Measurements from ENCODE around the gene LCOR. TPM values are rescaled to one million over a fixed set of nuclear protein-coding genes. Genes with fewer than 3 reads are reported as not detected.

The LCOR gene
- total and polyA plus RNA-seq, 2 of the 4 experiments (the other 2 are of a cell fraction) = 3.7 to 36.9 TPM

- no peak overlapping the region for H4K91ac ChIP-seq (ENCODE audit: insufficient read depth, low read depth, low read length)
- BruUV-seq (replicated peaks) = no TSS peak
- H3K4me2 ChIP-seq (ENCODE audit: low read depth, low read length) = no peak overlapping the region
- no peak overlapping the region for H3K23ac ChIP-seq (ENCODE audit: low read depth, low read length)
- in situ Hi-C loops (cut with MboI; ENCODE audit: low sequenced_read_pairs) = no loop called here
- intact Hi-C loops (cut with micrococcal nuclease) = no loop called here
- 0 out of 2 replicates have a peak, but pooled peaks cover 1% of the 10 kb centered on the region for H3K36me3 ChIP-seq (ENCODE audit: control insufficient read depth, insufficient read depth, low read length)
- ATAC-seq (ENCODE audit: low read depth) (no peak), DNase-seq (no peak)
- H3K4me1 ChIP-seq (ENCODE audit: control insufficient read depth, insufficient read depth, low read length) = peaks cover 2% of the 10 kb centered on the region; the same call in 1 of the 2 replicates
- H4K8ac ChIP-seq (ENCODE audit: low read depth in 2 of 2, low read length in 2 of 2) = no peak overlapping the region
- no peak overlapping the region for H2BK20ac ChIP-seq (ENCODE audit: low read depth, low read length)
- H3K56ac ChIP-seq (ENCODE audit: extremely low read depth, insufficient read depth, low read length) = no peak overlapping the region
- ChIA-PET CTCF (no interaction called here), POLR2A (ENCODE audit: unreplicated experiment) (no interaction called here)
- TF ChIP-seq RAD21 (IDR thresholded peaks at IDR 0.05; ENCODE audit: low read length) (no peak), CEBPB (IDR thresholded peaks at IDR 0.05; ENCODE audit: low read depth, low read length) (no peak), CTCF (conservative IDR thresholded peaks at IDR 0.05; ENCODE audit: low read depth, low read length) (no peak), FOS (IDR thresholded peaks at IDR 0.05; ENCODE audit: low read depth, low read length) (no peak), BHLHE40 (IDR thresholded peaks at IDR 0.05; ENCODE audit: low read depth, low read length) (no peak), CHD1 (IDR thresholded peaks at IDR 0.05; ENCODE audit: low read depth, low read length) (no peak), ELK1 (IDR thresholded peaks at IDR 0.05; ENCODE audit: borderline replicate concordance, low read depth, low read length) (no peak), MAFK (IDR thresholded peaks at IDR 0.05; ENCODE audit: low read depth, low read length) (no peak), MXI1 (IDR thresholded peaks at IDR 0.05; ENCODE audit: borderline replicate concordance, low read depth, low read length) (no peak), NFE2L2 (IDR thresholded peaks at IDR 0.05; ENCODE audit: low read depth, low read length) (no peak), SMC3 (IDR thresholded peaks at IDR 0.05; ENCODE audit: low read depth, low read length) (no peak), RFX5 (IDR thresholded peaks at IDR 0.05; ENCODE audit: low read depth, low read length) (no peak), MAZ (IDR thresholded peaks at IDR 0.05; ENCODE audit: borderline replicate concordance, low read depth, low read length) (no peak), POLR2A (IDR thresholded peaks at IDR 0.05; ENCODE audit: low read depth, low read length) (no peak)
- TF ChIP-seq, protein P1, sequence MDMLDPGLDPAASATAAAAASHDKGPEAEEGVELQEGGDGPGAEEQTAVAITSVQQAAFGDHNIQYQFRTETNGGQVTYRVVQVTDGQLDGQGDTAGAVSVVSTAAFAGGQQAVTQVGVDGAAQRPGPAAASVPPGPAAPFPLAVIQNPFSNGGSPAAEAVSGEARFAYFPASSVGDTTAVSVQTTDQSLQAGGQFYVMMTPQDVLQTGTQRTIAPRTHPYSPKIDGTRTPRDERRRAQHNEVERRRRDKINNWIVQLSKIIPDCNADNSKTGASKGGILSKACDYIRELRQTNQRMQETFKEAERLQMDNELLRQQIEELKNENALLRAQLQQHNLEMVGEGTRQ (IDR thresholded peaks at IDR 0.05; ENCODE audit: low read depth, low read length) = no peak
- no peak overlapping the region for H3K9ac ChIP-seq (ENCODE audit: low read depth, low read length)
- no peaks in the 10 kb centered on the region for H3K9me3 ChIP-seq (ENCODE audit: control insufficient read depth, insufficient read depth, low read length)
- no peaks in the 10 kb centered on the region for H3K27me3 ChIP-seq (ENCODE audit: control insufficient read depth, insufficient read depth, low read length)
- 0 out of 2 replicates have a peak overlapping the region, but pooled peaks have one; percentile 35 for H3K14ac ChIP-seq (replicated peaks; ENCODE audit: low read depth, low read length)
- H2BK15ac ChIP-seq (ENCODE audit: low read depth, low read length) = no peak overlapping the region
- H3K4ac ChIP-seq (ENCODE audit: low read depth, low read length) = no peak overlapping the region
- H3K27ac ChIP-seq (ENCODE audit: insufficient read depth, low read length) = no peak overlapping the region
- no CpG with 5 or more reads among the region's 1 CpG for WGBS, 2 experiments (ENCODE audit: extremely low coverage in 2 of 2, insufficient read length in 1 of 2)
- H3K18ac ChIP-seq (ENCODE audit: low read depth, low read length) = no peak overlapping the region
- H2AFZ ChIP-seq (replicated peaks; ENCODE audit: low read length, poor library complexity) = no peak overlapping the region
- no peak overlapping the region for H2BK5ac ChIP-seq (ENCODE audit: low read depth, low read length, poor library complexity, severe bottlenecking)
- no peak overlapping the region for H2AK5ac ChIP-seq (ENCODE audit: low read depth, low read length)
- no peak overlapping the region for H2AK9ac ChIP-seq (replicated peaks; ENCODE audit: low read depth, low read length, poor library complexity)
- H4K20me1 ChIP-seq (ENCODE audit: insufficient read depth, low read length) = peaks cover 57% of the 10 kb centered on the region
- no peak overlapping the region for H3K4me3 ChIP-seq (ENCODE audit: insufficient read depth, low read depth, low read length)
- dilution Hi-C loops (cut with HindIII; ENCODE audit: low sequenced_read_pairs, unreplicated experiment) = no loop called here
- H3K9me1 ChIP-seq (ENCODE audit: insufficient read depth, low read length) = no peaks in the 10 kb centered on the region; the same call in 1 of the 2 replicates
- H4K5ac ChIP-seq (ENCODE audit: low read depth, low read length) = no peak overlapping the region
- H2BK120ac ChIP-seq (ENCODE audit: low read depth, low read length) = no peak overlapping the region
- peaks cover 29 to 61% of the 10 kb centered on the region in 2 experiments for H3K79me1 ChIP-seq (ENCODE audit: low read depth in 1 of 2, low read length in 2 of 2)
Observed at GRCh38 chr10:96902117-96902516, 70.0 kb downstream of the LCOR start.

Data from IMR-90 (cell line).